PC-3 (cell line): ENCODE results near the gene RNF217. TPM values are rescaled to one million over a fixed set of nuclear protein-coding genes. Genes with fewer than 3 reads are reported as not detected.
A peak's percentile ranks its signal among the peaks of the same experiment; 100 is the strongest.

ENCODE experiments used
- ATAC-seq: fragments of 200-7000 bp; cut with Tn5 transposase; 2 replicates; pipeline ENCODE4 v1.9.1; 2020; ENCODE audit warnings: mild to moderate bottlenecking, moderate library complexity
- BruUV-seq: library from RNA; stranded (reverse); fragments of 400-500 nt; replicated peaks from 2 replicates; lab custom pipeline; 2021; lab: Mats Ljungman, UMichigan
- CTCF ChIA-PET: fragments of 300-600 bp; sonication (Branson Sonifier 250); formaldehyde crosslinking; loops from one replicate; lab custom pipeline; 2022; ENCODE audit warnings: antibody characterized with exemption; lab: Charles Lee
- POLR2A ChIA-PET: fragments of 300-600 bp; sonication (Branson Sonifier 250); formaldehyde crosslinking; loops from one replicate; lab custom pipeline; 2022; ENCODE audit warnings: antibody characterized with exemption; ENCODE audit not compliant: unreplicated experiment; lab: Charles Lee
- DNase-seq: peaks from one replicate; pipeline ENCODE4 v3.0.0-alpha.2; 2015
- H2AFZ ChIP-seq: fragments of 300-600 bp; sonication (generic); 2 replicates; pipeline ENCODE4 v1.6.0; 2016; ENCODE audit warnings: antibody characterized with exemption, low read length
- H3F3A ChIP-seq: fragments of 300-600 bp; sonication (generic); one replicate; pipeline ENCODE4 v1.6.0; 2017; ENCODE audit warnings: antibody characterized with exemption, low read length, control low read depth, mild to moderate bottlenecking; ENCODE audit not compliant: unreplicated experiment
- H3K27ac ChIP-seq: fragments of 300-600 bp; sonication (generic); 2 replicates; pipeline ENCODE4 v1.5.1; 2016; ENCODE audit warnings: mild to moderate bottlenecking, low read length
- H3K27me3 ChIP-seq: fragments of 300-600 bp; sonication (generic); 2 replicates; pipeline ENCODE4 v1.6.1; 2016; ENCODE audit warnings: low read length, mixed read lengths
- H3K36me3 ChIP-seq: fragments of 300-600 bp; sonication (generic); 2 replicates; pipeline ENCODE4 v1.6.1; 2016; ENCODE audit warnings: low read depth, mixed run types, low read length, mixed read lengths
- H3K4me1 ChIP-seq: fragments of 300-600 bp; sonication (generic); 2 replicates; pipeline ENCODE4 v1.5.1; 2016; ENCODE audit warnings: low read length; ENCODE audit not compliant: insufficient read depth
- H3K4me2 ChIP-seq: fragments of 300-600 bp; sonication (generic); 2 replicates; pipeline ENCODE4 v1.6.0; 2016; ENCODE audit warnings: low read length
- H3K4me3 ChIP-seq: fragments of 300-600 bp; sonication (generic); 2 replicates; pipeline ENCODE4 v1.5.1; 2016; ENCODE audit warnings: mild to moderate bottlenecking, low read length, mixed read lengths
- H3K79me2 ChIP-seq: fragments of 300-600 bp; sonication (generic); 2 replicates; pipeline ENCODE4 v1.6.1; 2017; ENCODE audit warnings: low read length, mixed read lengths
- H3K9ac ChIP-seq: fragments of 300-600 bp; sonication (generic); 2 replicates; pipeline ENCODE4 v1.6.0; 2016; ENCODE audit warnings: mild to moderate bottlenecking, low read length
- H3K9me2 ChIP-seq: fragments of 300-600 bp; sonication (generic); replicated peaks from 2 replicates; pipeline ENCODE4 v1.6.1; 2016; ENCODE audit warnings: mixed run types, low read length, mixed read lengths
- H3K9me3 ChIP-seq: fragments of 300-600 bp; sonication (generic); 2 replicates; pipeline ENCODE4 v1.6.1; 2016; ENCODE audit warnings: low read length, mixed read lengths
- H4K20me1 ChIP-seq: fragments of 300-600 bp; sonication (generic); 2 replicates; pipeline ENCODE4 v1.6.1; 2016; ENCODE audit warnings: low read length, mixed read lengths
- EZH2 ChIP-seq: fragments of 300-600 bp; sonication (generic); IDR thresholded peaks from one replicate; pipeline ENCODE4 v1.6.1; 2017; ENCODE audit warnings: antibody characterized with exemption, mild to moderate bottlenecking, low read length; ENCODE audit not compliant: unreplicated experiment
- EZH2phosphoT487 ChIP-seq: fragments of 300-600 bp; sonication (generic); IDR thresholded peaks from 2 replicates; pipeline ENCODE4 v1.6.1; 2018; ENCODE audit warnings: mild to moderate bottlenecking, antibody characterized with exemption, low read length, borderline replicate concordance
- intact Hi-C: fragments of 100-400 bp; cut with micrococcal nuclease; formaldehyde crosslinking; loops from 2 replicates; pipeline ENCODE4 v1.9.0; 2023
- total RNA-seq: library from RNA; depleted of rRNA; stranded (reverse); fragments of >200 nt; gene quantifications from 2 replicates; pipeline ENCODE4 v1.2.3, GENCODE V29; 2014
- TF ChIP-seq, protein P1 (sequence below): fragments of 300-600 bp; sonication (generic); conservative IDR thresholded peaks from 2 replicates; pipeline ENCODE4 v1.5.1; 2017; ENCODE audit warnings: antibody characterized with exemption, low read depth, mild to moderate bottlenecking, low read length

RNF217 gene
- total RNA-seq, 1 experiment from 2014 or later = 7.7 TPM

DNA sequence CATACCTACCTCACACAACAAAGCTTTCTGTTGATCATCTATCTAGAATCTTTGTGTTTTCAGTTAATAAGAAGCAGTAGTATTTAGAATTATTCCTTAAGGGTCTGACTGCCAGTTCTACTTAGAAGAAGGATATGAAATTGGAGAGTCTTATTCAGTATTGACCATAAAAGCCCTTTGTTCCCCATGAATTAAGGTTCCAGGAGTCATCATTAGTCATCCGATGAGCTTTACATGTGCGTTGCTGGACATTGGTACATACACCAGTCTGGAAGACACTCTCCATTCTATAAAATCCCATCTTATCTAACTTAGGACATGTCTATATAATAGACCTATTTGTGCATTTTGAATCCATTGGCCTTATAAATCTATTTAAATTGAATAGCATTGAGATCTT is 34.4 kb upstream of the RNF217 start:
- H4K20me1 ChIP-seq = no peaks in the 10 kb centered on the region
- no peaks in the 10 kb centered on the region for H3K9me2 ChIP-seq
- H3K79me2 ChIP-seq = no peaks in the 10 kb centered on the region
- TF ChIP-seq, protein P1, sequence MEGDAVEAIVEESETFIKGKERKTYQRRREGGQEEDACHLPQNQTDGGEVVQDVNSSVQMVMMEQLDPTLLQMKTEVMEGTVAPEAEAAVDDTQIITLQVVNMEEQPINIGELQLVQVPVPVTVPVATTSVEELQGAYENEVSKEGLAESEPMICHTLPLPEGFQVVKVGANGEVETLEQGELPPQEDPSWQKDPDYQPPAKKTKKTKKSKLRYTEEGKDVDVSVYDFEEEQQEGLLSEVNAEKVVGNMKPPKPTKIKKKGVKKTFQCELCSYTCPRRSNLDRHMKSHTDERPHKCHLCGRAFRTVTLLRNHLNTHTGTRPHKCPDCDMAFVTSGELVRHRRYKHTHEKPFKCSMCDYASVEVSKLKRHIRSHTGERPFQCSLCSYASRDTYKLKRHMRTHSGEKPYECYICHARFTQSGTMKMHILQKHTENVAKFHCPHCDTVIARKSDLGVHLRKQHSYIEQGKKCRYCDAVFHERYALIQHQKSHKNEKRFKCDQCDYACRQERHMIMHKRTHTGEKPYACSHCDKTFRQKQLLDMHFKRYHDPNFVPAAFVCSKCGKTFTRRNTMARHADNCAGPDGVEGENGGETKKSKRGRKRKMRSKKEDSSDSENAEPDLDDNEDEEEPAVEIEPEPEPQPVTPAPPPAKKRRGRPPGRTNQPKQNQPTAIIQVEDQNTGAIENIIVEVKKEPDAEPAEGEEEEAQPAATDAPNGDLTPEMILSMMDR = no peak
- TF ChIP-seq EZH2phosphoT487 (no peak), EZH2 (no peak)
- no peak overlapping the region for H3K9ac ChIP-seq
- no peaks in the 10 kb centered on the region for H3K9me3 ChIP-seq
- no TSS peak for BruUV-seq
- H3K4me2 ChIP-seq = peak overlapping the region; percentile 45; the same call in 1 of the 2 replicates
- peak; percentile 91 for ATAC-seq
- H3K36me3 ChIP-seq = no peaks in the 10 kb centered on the region
- DNase-seq = peak; percentile 85
- ChIA-PET CTCF (no interaction called here), POLR2A (interaction anchor here (0.6 kb wide), 2 partner anchors 9 to 24 kb away, joined by 3 to 6 read pairs; no protein-coding TSS in a partner anchor)
- intact Hi-C loops = no loop called here
- peak overlapping the region; percentile 64 for H3K27ac ChIP-seq
- H3K4me3 ChIP-seq = no peak overlapping the region
- no peak overlapping the region for H2AFZ ChIP-seq
- H3K4me1 ChIP-seq = peaks cover 18% of the 10 kb centered on the region
- H3K27me3 ChIP-seq = no peaks in the 10 kb centered on the region
- peaks cover 4% of the 10 kb centered on the region for H3F3A ChIP-seq

DNA sequence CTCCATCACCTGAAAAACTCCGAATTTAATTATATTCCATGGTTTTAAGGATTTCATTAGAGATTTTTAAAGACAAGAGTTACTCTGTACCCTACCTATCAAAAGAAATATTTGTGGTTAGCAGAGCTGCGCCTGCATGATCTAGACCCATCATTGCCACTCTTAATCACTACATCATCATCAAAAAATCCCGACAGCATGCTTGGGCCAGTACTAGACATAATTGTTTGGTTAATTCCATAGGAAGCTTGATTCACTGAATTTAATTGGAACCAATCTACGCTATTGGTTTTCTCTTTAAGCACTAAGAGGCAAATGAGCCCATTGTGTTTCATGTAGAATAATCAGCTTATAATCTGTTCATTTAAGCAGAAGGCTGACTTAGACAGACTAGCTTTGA is 33.4 kb upstream of the RNF217 start:
- Histone ChIP-seq H2AFZ (no peak overlapping the region), H3K27ac (no peak overlapping the region), H4K20me1 (no peaks in the 10 kb centered on the region), H3K36me3 (no peaks in the 10 kb centered on the region), H3F3A (peaks cover 3% of the 10 kb centered on the region), H3K79me2 (no peaks in the 10 kb centered on the region), H3K9me3 (no peaks in the 10 kb centered on the region), H3K9me2 (no peaks in the 10 kb centered on the region), H3K9ac (no peak overlapping the region), H3K27me3 (no peaks in the 10 kb centered on the region), H3K4me3 (no peak overlapping the region), H3K4me2 (no peak overlapping the region), H3K4me1 (peaks cover 18% of the 10 kb centered on the region)
- no TSS peak for BruUV-seq
- TF ChIP-seq EZH2 = no peak
- no peak for TF ChIP-seq EZH2phosphoT487
- TF ChIP-seq, protein P1 = no peak
- DNase-seq (no peak), ATAC-seq (no peak)
- intact Hi-C loops = no loop called here
- CTCF ChIA-PET = no interaction called here
- POLR2A ChIA-PET = no interaction called here

DNA sequence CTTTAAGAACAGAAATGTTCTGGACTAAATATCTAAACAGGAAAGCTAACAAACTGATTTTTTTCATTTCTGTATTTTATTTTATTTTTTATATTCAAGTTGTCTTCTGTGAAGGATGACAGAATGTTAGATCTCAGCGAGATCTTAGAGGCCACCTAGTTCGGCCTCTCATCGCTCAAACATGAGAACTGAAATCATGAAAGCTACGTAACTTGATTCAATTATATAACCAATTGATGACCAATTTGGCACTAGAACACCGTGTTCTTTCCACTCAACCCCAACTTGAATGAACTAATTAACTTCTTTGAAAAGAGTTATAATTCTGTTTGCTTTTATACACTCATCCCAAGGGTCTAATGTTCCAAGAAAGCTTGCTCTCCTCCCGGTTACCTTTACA is 24.6 kb upstream of the RNF217 start:
- Histone ChIP-seq H2AFZ (no peak overlapping the region), H3K4me3 (no peak overlapping the region), H4K20me1 (no peaks in the 10 kb centered on the region), H3K79me2 (no peaks in the 10 kb centered on the region), H3K36me3 (no peaks in the 10 kb centered on the region), H3K9me3 (no peaks in the 10 kb centered on the region), H3K9ac (no peak overlapping the region), H3F3A (no peaks in the 10 kb centered on the region), H3K4me2 (no peak overlapping the region), H3K27me3 (no peaks in the 10 kb centered on the region), H3K27ac (no peak overlapping the region), H3K4me1 (no peaks in the 10 kb centered on the region), H3K9me2 (no peaks in the 10 kb centered on the region)
- CTCF ChIA-PET = no interaction called here
- intact Hi-C loops = no loop called here
- POLR2A ChIA-PET = no interaction called here
- DNase-seq (no peak), ATAC-seq (no peak)
- TF ChIP-seq, protein P1 = no peak
- TF ChIP-seq EZH2phosphoT487 = no peak
- TF ChIP-seq EZH2 = no peak
- BruUV-seq = no TSS peak
